Thyroid gland (tissue), 4 donors: ENCODE data around the gene RPTN. TPM values are rescaled to one million over a fixed set of nuclear protein-coding genes. Genes with fewer than 3 reads are reported as not detected.

Experiments
- DNase-seq, 2 donors: peaks; one replicate each; pipeline ENCODE4 v3.0.0-alpha.2; 2019
- H3K27ac ChIP-seq, 3 donors: fragments of 200-600 bp; sonication (generic); 1 replicate in 2 of 3; 2 replicates in 1 of 3; pipeline ENCODE4 v1.5.1; 2016 to 2019; ENCODE audit warnings: mild to moderate bottlenecking in 1 of 3, moderate library complexity in 1 of 3
- H3K27me3 ChIP-seq: fragments of 200-600 bp; sonication (generic); one replicate; pipeline ENCODE4 v1.5.1; 2019
- H3K36me3 ChIP-seq, 2 donors: fragments of 200-600 bp; sonication (generic); one replicate each; pipeline ENCODE4 v1.5.1; 2016 to 2019
- H3K4me1 ChIP-seq, 2 donors: fragments of 200-600 bp; sonication (generic); one replicate each; pipeline ENCODE4 v1.5.1; 2017 to 2019
- H3K4me3 ChIP-seq, 3 donors: fragments of 200-600 bp; sonication (generic); replicated peaks in 1 of 3; 1 replicate in 2 of 3; 2 replicates in 1 of 3; pipeline ENCODE4 v1.5.1; 2016; ENCODE audit warnings: mild to moderate bottlenecking in 1 of 3
- H3K9me3 ChIP-seq: fragments of 200-600 bp; sonication (generic); one replicate; pipeline ENCODE4 v1.5.1; 2017
- POLR2A ChIP-seq, 2 donors: fragments of 450-650 bp; IDR thresholded peaks; one replicate each; pipeline ENCODE4 v1.6.1; 2017; ENCODE audit warnings: antibody characterized with exemption in 2 of 2, mild to moderate bottlenecking in 2 of 2, moderate library complexity in 1 of 2
- WGBS, 2 donors: methylation state at CpG; one replicate each; pipeline ENCODE4 v1.1.5; 2017; 5-methylcytosine and 5-hydroxymethylcytosine counted together
- intact Hi-C: fragments of 100-400 bp; cut with DNase I; formaldehyde crosslinking; loops from one replicate; pipeline ENCODE4 v1.15.1; 2023
- total RNA-seq, 4 donors: library from RNA; depleted of rRNA; stranded (reverse); fragments of >200 nt; gene quantifications; one replicate each; pipeline ENCODE4 v1.2.3, GENCODE V29; 2016
- TF ChIP-seq, protein P1 (sequence below), 6 experiments: fragments of 200-600 bp in 3 of 6; fragments of 450-650 bp in 3 of 6; sonication (generic) in 3 of 6; IDR thresholded peaks; one replicate each; pipeline ENCODE4 v1.5.1; 2016 to 2019; ENCODE audit warnings: antibody characterized with exemption in 6 of 6, mild to moderate bottlenecking in 2 of 6, inconsistent platforms in 1 of 6, moderate library complexity in 1 of 6

Gene RPTN
- total RNA-seq, 4 donors from 2014 or later: not detected

DNA sequence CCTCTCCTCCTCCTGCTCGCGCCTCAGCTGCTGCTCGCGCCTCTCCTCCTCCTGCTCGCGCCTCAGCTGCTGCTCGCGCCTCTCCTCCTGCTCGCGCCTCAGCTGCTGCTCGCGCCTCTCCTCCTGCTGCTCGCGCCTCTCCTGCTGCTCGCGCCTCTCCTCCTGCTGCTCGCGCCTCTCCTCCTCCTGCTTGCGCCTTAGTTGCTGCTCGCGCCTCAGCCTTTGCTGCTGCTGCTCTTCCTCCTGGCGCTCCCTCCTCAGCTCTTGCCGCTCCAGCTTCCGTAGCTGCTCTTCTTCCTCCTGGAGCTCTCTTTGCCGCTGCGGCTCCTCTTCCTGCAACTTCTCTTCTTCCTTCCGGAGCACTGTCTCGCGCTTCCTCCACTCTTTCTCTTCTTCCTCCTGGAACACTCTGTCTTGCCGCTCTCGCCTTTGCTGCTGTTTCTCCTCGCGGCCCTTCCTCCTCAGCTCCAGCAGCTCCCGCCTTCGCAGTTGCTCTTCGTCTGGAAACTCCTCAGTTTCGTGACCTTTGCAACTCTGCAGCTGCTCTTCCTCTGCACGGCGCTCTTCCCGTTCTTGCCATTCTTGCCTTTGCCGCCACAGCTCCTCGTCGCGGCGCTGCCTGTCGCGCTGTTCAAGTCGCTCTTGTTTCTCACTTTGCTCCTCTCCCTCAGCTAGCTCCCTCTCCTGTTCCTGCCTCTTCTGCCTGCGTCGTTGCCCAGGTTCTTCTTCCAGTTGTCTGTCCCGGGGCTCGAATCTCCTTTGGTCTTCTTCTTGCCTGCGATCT, 46.7 kb downstream of the RPTN start:
- Histone ChIP-seq H3K9me3 (no peaks in the 10 kb centered on the region), H3K27me3 (peaks cover 43% of the 10 kb centered on the region), H3K27ac (no peak overlapping the region), H3K36me3 (no peaks in the 10 kb centered on the region), H3K4me1 (peaks cover 25 to 38% of the 10 kb centered on the region in 2 donors), H3K4me3 (no peak overlapping the region)
- intact Hi-C loops: no loop called here
- no peak for DNase-seq
- 2 to 3% methylated on average over 46 to 52 of the region's 53 CpGs for WGBS, 2 donors
- no peak for TF ChIP-seq POLR2A (IDR thresholded peaks at IDR 0.05)
- TF ChIP-seq, protein P1, sequence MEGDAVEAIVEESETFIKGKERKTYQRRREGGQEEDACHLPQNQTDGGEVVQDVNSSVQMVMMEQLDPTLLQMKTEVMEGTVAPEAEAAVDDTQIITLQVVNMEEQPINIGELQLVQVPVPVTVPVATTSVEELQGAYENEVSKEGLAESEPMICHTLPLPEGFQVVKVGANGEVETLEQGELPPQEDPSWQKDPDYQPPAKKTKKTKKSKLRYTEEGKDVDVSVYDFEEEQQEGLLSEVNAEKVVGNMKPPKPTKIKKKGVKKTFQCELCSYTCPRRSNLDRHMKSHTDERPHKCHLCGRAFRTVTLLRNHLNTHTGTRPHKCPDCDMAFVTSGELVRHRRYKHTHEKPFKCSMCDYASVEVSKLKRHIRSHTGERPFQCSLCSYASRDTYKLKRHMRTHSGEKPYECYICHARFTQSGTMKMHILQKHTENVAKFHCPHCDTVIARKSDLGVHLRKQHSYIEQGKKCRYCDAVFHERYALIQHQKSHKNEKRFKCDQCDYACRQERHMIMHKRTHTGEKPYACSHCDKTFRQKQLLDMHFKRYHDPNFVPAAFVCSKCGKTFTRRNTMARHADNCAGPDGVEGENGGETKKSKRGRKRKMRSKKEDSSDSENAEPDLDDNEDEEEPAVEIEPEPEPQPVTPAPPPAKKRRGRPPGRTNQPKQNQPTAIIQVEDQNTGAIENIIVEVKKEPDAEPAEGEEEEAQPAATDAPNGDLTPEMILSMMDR (IDR thresholded peaks at IDR 0.05): no peak

GRCh38 chr1:152111515-152111968, 47.5 kb downstream of the RPTN start:
- intact Hi-C loops: no loop called here
- Histone ChIP-seq H3K9me3 (no peaks in the 10 kb centered on the region), H3K27ac (no peak overlapping the region), H3K4me1 (peaks cover 25 to 38% of the 10 kb centered on the region in 2 donors), H3K4me3 (peak overlapping the region in 1 of 3 donors; percentile 26), H3K27me3 (peaks cover 43% of the 10 kb centered on the region), H3K36me3 (no peaks in the 10 kb centered on the region)
- no peak for DNase-seq
- TF ChIP-seq, protein P1 (IDR thresholded peaks at IDR 0.05): no peak
- TF ChIP-seq POLR2A (IDR thresholded peaks at IDR 0.05): no peak
- 1 to 2% methylated on average over 35 to 44 of the region's 44 CpGs for WGBS, 2 donors

DNA sequence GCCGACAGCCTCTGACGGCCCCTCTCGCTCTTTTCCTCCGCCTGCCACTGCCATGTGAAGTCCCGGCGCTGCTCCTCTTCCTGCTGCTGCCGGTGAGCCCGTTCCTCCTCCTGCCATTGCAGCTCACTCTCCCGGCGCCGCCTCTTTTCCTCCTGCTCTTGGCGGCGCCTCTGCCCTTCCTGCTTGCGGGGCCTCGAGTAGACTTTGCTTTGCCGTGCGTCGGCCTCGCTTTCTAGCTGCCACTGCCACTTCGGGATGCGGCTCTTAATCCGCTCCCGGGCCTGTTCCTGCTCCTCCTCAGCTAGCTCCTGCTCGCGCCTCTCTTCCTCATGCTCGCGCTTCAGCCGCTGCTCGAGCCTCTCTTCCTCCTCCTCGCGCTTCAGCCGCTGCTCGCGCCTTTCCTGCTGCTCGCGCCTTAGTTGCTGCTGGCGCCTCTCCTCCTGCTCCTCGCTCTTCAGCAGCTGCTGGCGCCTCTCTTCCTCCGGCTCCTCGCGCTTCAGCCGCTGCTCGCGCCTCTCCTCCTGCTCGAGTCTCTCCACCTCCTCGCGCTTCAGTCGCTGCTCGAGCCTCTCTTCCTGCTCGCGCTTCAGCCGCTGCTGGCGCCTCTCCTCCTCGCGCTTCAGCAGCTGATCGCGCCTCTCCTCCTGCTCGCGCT, 48.0 kb downstream of the RPTN start:
- peak overlapping the region; percentile 4 to 26 (median 20) for H3K4me3 ChIP-seq
- peaks cover 25 to 38% of the 10 kb centered on the region in 2 donors for H3K4me1 ChIP-seq
- H3K36me3 ChIP-seq: no peaks in the 10 kb centered on the region
- TF ChIP-seq POLR2A (IDR thresholded peaks at IDR 0.05): no peak
- intact Hi-C loops: no loop called here
- peaks cover 43% of the 10 kb centered on the region for H3K27me3 ChIP-seq
- WGBS, 2 donors: 1 to 2% methylated on average over 59 to 60 of the region's 60 CpGs
- H3K27ac ChIP-seq: no peak overlapping the region
- DNase-seq: peak in 1 of 2 donors; percentile 12
- H3K9me3 ChIP-seq: no peaks in the 10 kb centered on the region

- peaks cover 43% of the 10 kb centered on the region for H3K27me3 ChIP-seq
- peaks cover 25 to 38% of the 10 kb centered on the region in 2 donors for H3K4me1 ChIP-seq
- H3K4me3 ChIP-seq: peak overlapping the region; percentile 4 to 26 (median 20)
- 3 to 5% methylated on average over 31 of the region's 31 CpGs for WGBS, 2 donors
- H3K36me3 ChIP-seq: no peaks in the 10 kb centered on the region
- no peaks in the 10 kb centered on the region for H3K9me3 ChIP-seq
- DNase-seq: peak in 1 of 2 donors; percentile 8
- H3K27ac ChIP-seq: no peak overlapping the region
- intact Hi-C loops: no loop called here
- no peak for TF ChIP-seq POLR2A (IDR thresholded peaks at IDR 0.05)
- TF ChIP-seq, protein P1 (IDR thresholded peaks at IDR 0.05): no peak
These were observed 48.6 kb downstream of the RPTN start for GRCh38 chr1:152110365-152110859.

GRCh38 chr1:152109998-152110294, 49.1 kb downstream of the RPTN start:
- Histone ChIP-seq H3K27me3 (peaks cover 43% of the 10 kb centered on the region), H3K36me3 (no peaks in the 10 kb centered on the region), H3K4me1 (peaks cover 25 to 38% of the 10 kb centered on the region in 2 donors), H3K9me3 (no peaks in the 10 kb centered on the region), H3K4me3 (peak overlapping the region in 1 of 3 donors; percentile 4), H3K27ac (no peak overlapping the region)
- TF ChIP-seq, protein P1 (IDR thresholded peaks at IDR 0.05): no peak
- no peak for TF ChIP-seq POLR2A (IDR thresholded peaks at IDR 0.05)
- 11% methylated on average over 15 of the region's 15 CpGs for WGBS, 2 donors
- DNase-seq: no peak
- intact Hi-C loops: no loop called here
